Ovary (tissue), 9 donors: ENCODE data around the gene CLEC17A. TPM values are rescaled to one million over a fixed set of nuclear protein-coding genes. Genes with fewer than 3 reads are reported as not detected.
"Not testable (repeated sequence)": the region's sequence is repeated elsewhere in the genome, so short reads cannot be mapped to it uniquely, and the experiment has no call there.

ENCODE experiments used
- DNase-seq, 5 donors: peaks; one replicate each; pipeline ENCODE4 v3.0.0-alpha.2; 2019 to 2020
- H3K27ac ChIP-seq, 2 donors: fragments of 200-600 bp; one replicate each; pipeline versions ENCODE4 v1.5.1 to v1.8.0; 2019 to 2022
- H3K27me3 ChIP-seq: fragments of 200-600 bp; one replicate; pipeline ENCODE4 v1.8.0; 2022
- H3K36me3 ChIP-seq: fragments of 200-600 bp; sonication (generic); one replicate; pipeline ENCODE4 v1.5.1; 2019
- H3K4me1 ChIP-seq: one replicate; pipeline ENCODE4 v1.8.1; 2013; ENCODE audit warnings: mild to moderate bottlenecking, moderate library complexity; ENCODE audit not compliant: insufficient read depth
- H3K4me3 ChIP-seq: fragments of 200-600 bp; sonication (generic); one replicate; pipeline ENCODE4 v1.5.1; 2017
- H3K9me3 ChIP-seq, 2 donors: fragments of 200-600 bp in 1 of 2; sonication (generic) in 1 of 2; one replicate each; pipeline versions ENCODE4 v1.5.1 to v1.8.1; 2013 to 2019; ENCODE audit warnings: mild to moderate bottlenecking in 1 of 2, moderate library complexity in 1 of 2
- CTCF ChIP-seq, 3 donors: fragments of 450-650 bp in 2 of 3; fragments of 200-600 bp in 1 of 3; IDR thresholded peaks; one replicate each; pipeline versions ENCODE4 v1.5.1 to v1.8.0; 2016 to 2022; ENCODE audit warnings: antibody characterized with exemption in 3 of 3, mild to moderate bottlenecking in 1 of 3
- EP300 ChIP-seq: sonication (generic); formaldehyde crosslinking; IDR thresholded peaks from one replicate; pipeline ENCODE4 v1.6.1; 2017; ENCODE audit warnings: antibody characterized with exemption
- POLR2A ChIP-seq: fragments of 450-650 bp; IDR thresholded peaks from one replicate; pipeline ENCODE4 v1.6.1; 2017; ENCODE audit warnings: antibody characterized with exemption, mild to moderate bottlenecking, moderate library complexity
- WGBS, 3 donors: extraction: QIAGEN DNeasy Blood & Tissue Kit in 1 of 3; methylation state at CpG; one replicate each; pipeline versions ENCODE4 v1.1.5 to v1.1.7; 2013 to 2017; 5-methylcytosine and 5-hydroxymethylcytosine counted together
- intact Hi-C, 4 donors: fragments of 100-400 bp; cut with DNase I; formaldehyde crosslinking; loops; one replicate each; pipeline versions ENCODE4 v1.11.0 to v1.15.1; 2022 to 2023
- polyA plus RNA-seq, 2 donors: library from polyadenylated mRNA; stranded (reverse); fragments of 200-250 nt in 1 of 2; fragments of 350-450 nt in 1 of 2; fragmentation: Illumina TruSeq in 1 of 2; extraction: RNeasy Lipid Tissue Mini Kit (QIAGEN cat#74804) in 1 of 2; gene quantifications; one replicate each; pipeline ENCODE4 v1.2.3, GENCODE V29; 2013 to 2014
- total RNA-seq, 7 donors: library from RNA; depleted of rRNA in 2 of 7; stranded (reverse); fragments of >200 nt in 2 of 7; fragmentation: NEBNext Ultra II Directional in 3 of 7; extraction: Animal tissue kit (Norgen Biotek cat#: 25700) in 3 of 7; gene quantifications; one replicate each; pipeline versions ENCODE4 v1.1.0 to v1.2.4, GENCODE V29; 2016 to 2023
- donor health status: DM: no; HTN: no; CAD: no; lungs with moderate emphysema.
- donor health status: DM: no; HTN: no; CAD: no.
- donor health status: Bipolar disorder and iron deficiency.
- donor health status: DM: yes; HTN: yes; CAD: no.
- donor health status: DM: no; HTN: no; CAD: no.
- donor health status: DM: yes; HTN: yes; CAD: no.

Gene CLEC17A
- total and polyA plus RNA-seq, 9 donors, result 0.12 to 0.20 (median 0.20) TPM; not detected in 6

GRCh38 chr19:14562660-14563589 lies 20.0 kb upstream of the CLEC17A start:
- no peak for TF ChIP-seq EP300
- TF ChIP-seq POLR2A, result no peak
- TF ChIP-seq CTCF (IDR thresholded peaks at IDR 0.05), result no peak
- no peaks in the 10 kb centered on the region for H3K27me3 ChIP-seq
- H3K4me3 ChIP-seq, result no peak overlapping the region
- peak overlapping the region in 1 of 2 donors; percentile 20 for H3K27ac ChIP-seq
- no peaks in the 10 kb centered on the region for H3K4me1 ChIP-seq
- H3K9me3 ChIP-seq, result no peaks in the 10 kb centered on the region
- WGBS, 3 donors, result 86 to 93% (median 87%) methylated on average over 23 of the region's 23 CpGs
- intact Hi-C loops, result no loop called here
- H3K36me3 ChIP-seq, result no peaks in the 10 kb centered on the region
- no peak for DNase-seq

GRCh38 chr19:14563590-14563926 lies 19.3 kb upstream of the CLEC17A start:
- intact Hi-C loops, result no loop called here
- no peak for DNase-seq
- no peak overlapping the region for H3K27ac ChIP-seq
- H3K4me3 ChIP-seq, result no peak overlapping the region
- H3K4me1 ChIP-seq, result no peaks in the 10 kb centered on the region
- no peak for TF ChIP-seq EP300
- no peak for TF ChIP-seq POLR2A
- no peak for TF ChIP-seq CTCF (IDR thresholded peaks at IDR 0.05)
- no peaks in the 10 kb centered on the region for H3K36me3 ChIP-seq
- H3K27me3 ChIP-seq, result no peaks in the 10 kb centered on the region
- no peaks in the 10 kb centered on the region for H3K9me3 ChIP-seq
- WGBS, 3 donors, result 88 to 95% (median 91%) methylated on average over 6 to 16 of the region's 16 CpGs

- Histone ChIP-seq H3K36me3 (no peaks in the 10 kb centered on the region), H3K4me1 (no peaks in the 10 kb centered on the region), H3K4me3 (no peak overlapping the region), H3K27me3 (no peaks in the 10 kb centered on the region), H3K27ac (no peak overlapping the region), H3K9me3 (no peaks in the 10 kb centered on the region)
- DNase-seq, result peak in 1 of 5 donors; percentile 52
- intact Hi-C loops, result no loop called here
- WGBS, 3 donors, result 63 to 77% (median 66%) methylated on average over 21 to 33 of the region's 33 CpGs
- no peak for TF ChIP-seq POLR2A
- no peak for TF ChIP-seq EP300
- TF ChIP-seq CTCF (IDR thresholded peaks at IDR 0.05), result no peak
Measured at GRCh38 chr19:14563989-14564651, 18.8 kb upstream of the CLEC17A start.

- H3K27ac ChIP-seq, H3K27me3 ChIP-seq, intact Hi-C loops, H3K36me3 ChIP-seq, H3K9me3 ChIP-seq, H3K4me1 ChIP-seq, H3K4me3 ChIP-seq: not testable (repeated sequence)
- peak in 1 of 5 donors; percentile 39 for DNase-seq
- WGBS, 3 donors, result 66 to 78% (median 74%) methylated on average over 18 to 22 of the region's 22 CpGs
Measured at GRCh38 chr19:14564652-14565297, 18.1 kb upstream of the CLEC17A start.
